B cell (primary cell): ENCODE results near the gene TRIOBP. TPM values are rescaled to one million over a fixed set of nuclear protein-coding genes. Genes with fewer than 3 reads are reported as not detected.
"Not testable (repeated sequence)": the region's sequence is repeated elsewhere in the genome, so short reads cannot be mapped to it uniquely, and the experiment has no call there.

Experiments
- ATAC-seq: fragments of 200-7000 bp; cut with Tn5 transposase; one replicate; pipeline ENCODE4 v1.10.0; 2021; ENCODE audit warnings: low read depth, mild to moderate bottlenecking, moderate number of reproducible peaks, moderate library complexity
- CTCF ChIA-PET: fragments of 350-600 bp; sonication (Branson Sonifier 250); formaldehyde crosslinking; loops from one replicate; lab custom pipeline; 2021; ENCODE audit warnings: antibody characterized with exemption, inconsistent platforms; lab: Charles Lee
- POLR2A ChIA-PET: fragments of 350-600 bp; sonication (Branson Sonifier 250); formaldehyde crosslinking; loops from one replicate; lab custom pipeline; 2021; ENCODE audit warnings: antibody characterized with exemption; lab: Charles Lee
- DNase-seq: peaks from one replicate; pipeline ENCODE4 v3.0.0; 2013
- H2AFZ ChIP-seq: 2 replicates; pipeline ENCODE4 v1.6.1; 2012; ENCODE audit warnings: mild to moderate bottlenecking, low read depth, low read length; ENCODE audit not compliant: insufficient read depth, poor library complexity, severe bottlenecking
- H3K27ac ChIP-seq, 2 donors: 1 replicate in 1 of 2; 2 replicates in 1 of 2; pipeline ENCODE4 v1.5.1; 2012 to 2013; ENCODE audit warnings: low read length in 2 of 2, mild to moderate bottlenecking in 2 of 2, moderate library complexity in 1 of 2
- H3K27me3 ChIP-seq, 4 experiments: fragments of 200-600 bp in 1 of 4; sonication (generic) in 1 of 4; replicated peaks in 1 of 4; 1 replicate in 2 of 4; 2 replicates in 2 of 4; pipeline versions ENCODE4 v1.6.1 to v1.7.0; 2013 to 2016; ENCODE audit warnings: low read length in 3 of 4, mild to moderate bottlenecking in 2 of 4, mixed read lengths in 1 of 4, moderate library complexity in 1 of 4; ENCODE audit not compliant: insufficient read depth in 4 of 4, control insufficient read depth in 3 of 4; ENCODE audit errors: control extremely low read depth in 1 of 4
- H3K36me3 ChIP-seq, 2 experiments: replicated peaks in 1 of 2; 1 replicate in 1 of 2; 2 replicates in 1 of 2; pipeline versions ENCODE4 v1.6.1 to v1.7.1; 2013; ENCODE audit warnings: low read length in 1 of 2; ENCODE audit not compliant: insufficient read depth in 2 of 2, control insufficient read depth in 1 of 2; ENCODE audit errors: control extremely low read depth in 1 of 2, extremely low read depth in 1 of 2
- H3K4me1 ChIP-seq, 2 donors: fragments of 200-600 bp in 1 of 2; sonication (generic) in 1 of 2; 1 replicate in 1 of 2; 2 replicates in 1 of 2; pipeline versions ENCODE4 v1.5.1 to v1.6.1; 2013 to 2017; ENCODE audit warnings: low read length in 2 of 2; ENCODE audit not compliant: control insufficient read depth in 2 of 2, insufficient read depth in 2 of 2
- H3K4me2 ChIP-seq: replicated peaks from 2 replicates; pipeline ENCODE3; 2012; ENCODE audit warnings: mild to moderate bottlenecking, low read depth, low read length; ENCODE audit not compliant: poor library complexity, severe bottlenecking
- H3K4me3 ChIP-seq, 5 experiments: fragments of 200-600 bp in 1 of 5; sonication (generic) in 1 of 5; 1 replicate in 3 of 5; 2 replicates in 2 of 5; pipeline versions ENCODE4 v1.5.1 to v1.7.0; 2011 to 2016; ENCODE audit warnings: low read length in 4 of 5, mild to moderate bottlenecking in 4 of 5, low read depth in 2 of 5, control low read depth in 1 of 5, moderate library complexity in 1 of 5; ENCODE audit not compliant: insufficient read depth in 1 of 5; ENCODE audit errors: control extremely low read depth in 1 of 5, extremely low read depth in 1 of 5
- H3K79me2 ChIP-seq: fragments of 200-600 bp; sonication (generic); one replicate; pipeline ENCODE4 v1.6.0; 2016; ENCODE audit warnings: low read length; ENCODE audit not compliant: control insufficient read depth, insufficient read depth
- H3K9ac ChIP-seq: fragments of 200-600 bp; sonication (generic); 2 replicates; pipeline ENCODE4 v1.6.1; 2017; ENCODE audit warnings: mild to moderate bottlenecking, low read length, moderate library complexity
- H3K9me3 ChIP-seq, 3 donors: one replicate each; pipeline versions ENCODE4 v1.6.1 to v1.7.1; 2013; ENCODE audit warnings: low read length in 2 of 3; ENCODE audit not compliant: control insufficient read depth in 2 of 3, insufficient read depth in 1 of 3; ENCODE audit errors: control extremely low read depth in 1 of 3
- H4K20me1 ChIP-seq: 2 replicates; pipeline ENCODE4 v1.6.0; 2012; ENCODE audit warnings: mild to moderate bottlenecking, low read length; ENCODE audit not compliant: insufficient read depth, control insufficient read depth, poor library complexity, severe bottlenecking
- H3K27ac Mint-ChIP-seq: one replicate; pipeline ENCODE4 v1.8.0; 2021; ENCODE audit warnings: mixed read lengths
- H3K27me3 Mint-ChIP-seq: one replicate; pipeline ENCODE4 v1.8.0; 2021; ENCODE audit warnings: mixed read lengths
- H3K4me1 Mint-ChIP-seq: one replicate; pipeline ENCODE4 v1.8.0; 2021; ENCODE audit warnings: mixed read lengths
- H3K4me3 Mint-ChIP-seq: one replicate; pipeline ENCODE4 v1.8.0; 2021; ENCODE audit warnings: mixed read lengths
- H3K9me3 Mint-ChIP-seq: one replicate; pipeline ENCODE4 v1.8.0; 2022; ENCODE audit warnings: mixed read lengths; ENCODE audit not compliant: insufficient read depth
- EZH2 ChIP-seq: IDR thresholded peaks from 2 replicates; pipeline ENCODE4 v1.6.1; 2012; ENCODE audit warnings: borderline replicate concordance, low read depth, mild to moderate bottlenecking, moderate library complexity, low read length; ENCODE audit not compliant: insufficient read depth, poor library complexity, severe bottlenecking
- WGBS: methylation state at CpG from one replicate; pipeline ENCODE4 v1.1.5; 2013; ENCODE audit warnings: missing lambda C conversion rate; ENCODE audit not compliant: insufficient coverage; 5-methylcytosine and 5-hydroxymethylcytosine counted together
- intact Hi-C: fragments of 100-400 bp; cut with micrococcal nuclease; formaldehyde crosslinking; loops from one replicate; pipeline ENCODE4 v1.10.0; 2022
- polyA plus RNA-seq: library from polyadenylated mRNA; depleted of rRNA; stranded (reverse); fragments of >200 nt; gene quantifications from 2 replicates; pipeline ENCODE4 v1.2.3, GENCODE V29; 2012
- total RNA-seq, 2 donors: library from RNA; stranded (reverse); fragments of 120-200 nt in 1 of 2; gene quantifications; 1 replicate in 1 of 2; 2 replicates in 1 of 2; pipeline versions ENCODE4 v1.2.3 to v1.2.4, GENCODE V29; 2013 to 2022
- TF ChIP-seq, protein P1 (sequence below): fragments of 200-600 bp; IDR thresholded peaks from one replicate; pipeline ENCODE4 v1.8.0; 2022; ENCODE audit warnings: antibody characterized with exemption, mild to moderate bottlenecking

The TRIOBP gene
- total and polyA plus RNA-seq, 2 donors (not counting 1 experiment from before 2014, with no cell fraction given): 26.8 to 47.5 TPM

DNA sequence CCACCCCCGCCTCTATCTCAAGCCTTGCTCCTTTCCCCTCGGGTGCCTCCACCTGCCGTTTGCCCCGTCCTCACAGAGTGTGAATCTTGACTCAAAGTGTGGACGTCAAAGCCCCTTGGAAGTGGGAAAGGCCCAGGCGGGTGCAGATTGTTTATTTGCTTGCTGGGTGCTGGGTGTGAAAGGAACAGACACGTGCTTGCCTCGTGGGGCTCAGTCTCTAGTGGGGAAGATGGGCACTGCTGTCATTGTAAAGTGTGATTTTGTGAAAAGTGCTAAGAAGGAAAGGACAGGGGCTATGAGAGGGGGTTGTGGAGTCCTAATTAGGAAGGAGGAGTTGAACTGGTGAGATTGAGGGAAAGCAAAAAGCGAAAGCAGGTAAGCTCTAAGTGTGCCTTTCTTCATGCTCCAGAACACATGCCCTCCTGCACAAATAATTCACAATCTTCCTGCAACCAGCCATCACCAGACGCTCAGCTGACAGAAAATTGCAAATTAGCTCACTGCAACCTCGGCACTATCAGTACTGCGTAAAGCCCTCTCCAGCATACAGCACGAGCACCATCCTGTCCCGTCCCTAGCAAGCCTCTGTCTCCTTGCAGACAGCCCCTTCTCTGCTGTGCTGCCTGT, 101.1 kb downstream of the TRIOBP start:
- peak overlapping the region; percentile 53 for H3K4me3 Mint-ChIP-seq
- H3K4me2 ChIP-seq: peak overlapping the region; percentile 5
- H3K4me3 ChIP-seq: no peak overlapping the region
- ATAC-seq: peak; percentile 31
- TF ChIP-seq EZH2: no peak
- TF ChIP-seq, protein P1, sequence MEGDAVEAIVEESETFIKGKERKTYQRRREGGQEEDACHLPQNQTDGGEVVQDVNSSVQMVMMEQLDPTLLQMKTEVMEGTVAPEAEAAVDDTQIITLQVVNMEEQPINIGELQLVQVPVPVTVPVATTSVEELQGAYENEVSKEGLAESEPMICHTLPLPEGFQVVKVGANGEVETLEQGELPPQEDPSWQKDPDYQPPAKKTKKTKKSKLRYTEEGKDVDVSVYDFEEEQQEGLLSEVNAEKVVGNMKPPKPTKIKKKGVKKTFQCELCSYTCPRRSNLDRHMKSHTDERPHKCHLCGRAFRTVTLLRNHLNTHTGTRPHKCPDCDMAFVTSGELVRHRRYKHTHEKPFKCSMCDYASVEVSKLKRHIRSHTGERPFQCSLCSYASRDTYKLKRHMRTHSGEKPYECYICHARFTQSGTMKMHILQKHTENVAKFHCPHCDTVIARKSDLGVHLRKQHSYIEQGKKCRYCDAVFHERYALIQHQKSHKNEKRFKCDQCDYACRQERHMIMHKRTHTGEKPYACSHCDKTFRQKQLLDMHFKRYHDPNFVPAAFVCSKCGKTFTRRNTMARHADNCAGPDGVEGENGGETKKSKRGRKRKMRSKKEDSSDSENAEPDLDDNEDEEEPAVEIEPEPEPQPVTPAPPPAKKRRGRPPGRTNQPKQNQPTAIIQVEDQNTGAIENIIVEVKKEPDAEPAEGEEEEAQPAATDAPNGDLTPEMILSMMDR: no peak
- H3K27me3 ChIP-seq: peaks cover 0 to 20% (median 9%) of the 10 kb centered on the region in 4 experiments
- CTCF ChIA-PET: no interaction called here
- H3K27me3 Mint-ChIP-seq: peaks cover 17% of the 10 kb centered on the region
- WGBS: 59% methylated on average over 9 of the region's 14 CpGs
- no peaks in the 10 kb centered on the region for H4K20me1 ChIP-seq
- H3K4me1 Mint-ChIP-seq: peaks cover 14% of the 10 kb centered on the region
- H3K27ac ChIP-seq: no peak overlapping the region
- peaks cover 0 to 7% (median 0%) of the 10 kb centered on the region in 3 donors for H3K9me3 ChIP-seq
- intact Hi-C loops: no loop called here
- peaks cover 12% of the 10 kb centered on the region in 2 donors for H3K4me1 ChIP-seq
- no peak overlapping the region for H3K9ac ChIP-seq
- H2AFZ ChIP-seq: no peak overlapping the region
- H3K79me2 ChIP-seq: no peaks in the 10 kb centered on the region
- no peak overlapping the region for H3K27ac Mint-ChIP-seq
- DNase-seq: no peak
- H3K9me3 Mint-ChIP-seq: no peaks in the 10 kb centered on the region
- POLR2A ChIA-PET: no interaction called here
- H3K36me3 ChIP-seq: no peaks in the 10 kb centered on the region

DNA sequence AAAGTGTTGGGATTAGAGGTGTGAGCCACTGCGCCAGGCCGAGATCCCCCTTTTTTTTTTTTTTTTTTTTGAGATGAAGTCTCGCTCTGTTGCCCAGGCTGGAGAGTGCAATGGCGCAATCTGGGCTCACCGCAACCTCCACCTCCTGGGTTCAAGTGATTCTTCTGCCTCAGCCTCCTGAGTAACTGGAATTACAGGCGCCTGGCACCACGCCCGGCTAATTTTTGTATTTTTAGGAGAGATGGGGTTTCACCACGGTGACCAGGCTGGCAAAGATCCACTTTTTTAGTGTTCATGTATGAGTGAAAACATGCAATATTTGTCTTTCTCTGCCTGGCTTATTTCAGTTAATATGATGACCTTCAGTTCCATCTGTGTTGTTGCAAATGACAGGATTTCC, 103.1 kb downstream of the TRIOBP start:
- H3K9ac ChIP-seq, H3K4me3 Mint-ChIP-seq, H3K79me2 ChIP-seq, H3K4me2 ChIP-seq, H3K36me3 ChIP-seq, H3K9me3 Mint-ChIP-seq, H3K4me3 ChIP-seq, H4K20me1 ChIP-seq, ATAC-seq, POLR2A ChIA-PET, H3K27ac Mint-ChIP-seq, H2AFZ ChIP-seq, intact Hi-C loops, H3K27ac ChIP-seq, DNase-seq, CTCF ChIA-PET: not testable (repeated sequence)
- peaks cover 24 to 28% of the 10 kb centered on the region in 2 donors for H3K4me1 ChIP-seq
- Mint-ChIP-seq H3K27me3 (peaks cover 31% of the 10 kb centered on the region), H3K4me1 (peaks cover 20% of the 10 kb centered on the region)
- peaks cover 0 to 40% (median 19%) of the 10 kb centered on the region in 4 experiments for H3K27me3 ChIP-seq
- H3K9me3 ChIP-seq: peaks cover 0 to 21% (median 0%) of the 10 kb centered on the region in 3 donors
- WGBS: 85% methylated on average over 5 of the region's 9 CpGs
